Right lobe of liver (tissue), 4 donors: Measurements from ENCODE around the gene SLC39A1.

Experiments
- POLR2A ChIP-seq: fragments of 450-650 bp; IDR thresholded peaks from one replicate; pipeline ENCODE4 v1.6.1; 2017; ENCODE audit warnings: antibody characterized with exemption, mild to moderate bottlenecking
- TF ChIP-seq, protein P1 (sequence below), 4 donors: fragments of 200-600 bp in 3 of 4; fragments of 450-650 bp in 1 of 4; IDR thresholded peaks; one replicate each; pipeline versions ENCODE4 v1.5.1 to v1.8.0; 2016 to 2022; ENCODE audit warnings: antibody characterized with exemption in 4 of 4, mild to moderate bottlenecking in 2 of 4
- donor health status: DM: no; HTN: no; CAD: no.
- donor health status: DM: no; HTN: no; CAD: no.
- donor health status: DM: no; HTN: yes; CAD: no.

DNA sequence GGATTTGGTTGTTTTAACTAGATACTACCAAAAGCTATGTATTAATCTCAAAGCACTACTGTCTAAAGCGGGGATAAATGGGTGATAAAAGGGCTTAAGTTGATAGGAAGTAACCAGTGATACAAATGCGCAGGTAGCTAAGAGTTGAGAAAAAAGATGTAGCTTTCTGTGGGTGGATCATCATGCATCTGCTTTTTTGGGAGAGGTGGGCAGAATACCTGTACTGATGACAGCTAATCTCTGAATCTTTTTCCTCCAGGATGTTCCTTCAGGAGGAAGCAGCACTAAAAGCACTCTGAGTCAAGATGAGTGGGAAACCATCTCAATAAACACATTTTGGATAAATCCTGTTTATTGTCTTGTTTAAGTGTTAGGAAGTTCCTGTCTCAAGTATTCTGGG, 28.5 kb upstream of the SLC39A1 start:
- TF ChIP-seq, protein P1, sequence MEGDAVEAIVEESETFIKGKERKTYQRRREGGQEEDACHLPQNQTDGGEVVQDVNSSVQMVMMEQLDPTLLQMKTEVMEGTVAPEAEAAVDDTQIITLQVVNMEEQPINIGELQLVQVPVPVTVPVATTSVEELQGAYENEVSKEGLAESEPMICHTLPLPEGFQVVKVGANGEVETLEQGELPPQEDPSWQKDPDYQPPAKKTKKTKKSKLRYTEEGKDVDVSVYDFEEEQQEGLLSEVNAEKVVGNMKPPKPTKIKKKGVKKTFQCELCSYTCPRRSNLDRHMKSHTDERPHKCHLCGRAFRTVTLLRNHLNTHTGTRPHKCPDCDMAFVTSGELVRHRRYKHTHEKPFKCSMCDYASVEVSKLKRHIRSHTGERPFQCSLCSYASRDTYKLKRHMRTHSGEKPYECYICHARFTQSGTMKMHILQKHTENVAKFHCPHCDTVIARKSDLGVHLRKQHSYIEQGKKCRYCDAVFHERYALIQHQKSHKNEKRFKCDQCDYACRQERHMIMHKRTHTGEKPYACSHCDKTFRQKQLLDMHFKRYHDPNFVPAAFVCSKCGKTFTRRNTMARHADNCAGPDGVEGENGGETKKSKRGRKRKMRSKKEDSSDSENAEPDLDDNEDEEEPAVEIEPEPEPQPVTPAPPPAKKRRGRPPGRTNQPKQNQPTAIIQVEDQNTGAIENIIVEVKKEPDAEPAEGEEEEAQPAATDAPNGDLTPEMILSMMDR (IDR thresholded peaks at IDR 0.05) = no peak
- no peak for TF ChIP-seq POLR2A
